ENCODE data around the gene CCDC34. TPM values are rescaled to one million over a fixed set of nuclear protein-coding genes. Genes with fewer than 3 reads are reported as not detected.

The CCDC34 gene
- total RNA-seq, 3 donors from 2014 or later (not counting 1 experiment from before 2014, with no cell fraction given): 0.99 to 3.0 (median 1.2) TPM

GRCh38 chr11:27350511-27350910, 12.5 kb downstream of the CCDC34 start:
- intact Hi-C loops (cut with micrococcal nuclease): no loop called here
- no peak for TF ChIP-seq CTCF (IDR thresholded peaks at IDR 0.05)
- Mint-ChIP-seq H3K4me3 (no peak overlapping the region), H3K27ac (no peak overlapping the region), H3K27me3 (ENCODE audit: low read depth in 2 of 2) (no peaks in the 10 kb centered on the region), H3K4me1 (no peaks in the 10 kb centered on the region), H3K36me3 (no peaks in the 10 kb centered on the region), H3K9me3 (no peaks in the 10 kb centered on the region)
- Histone ChIP-seq H3K4me1 (ENCODE audit: control insufficient read depth, insufficient read depth, low read length) (no peaks in the 10 kb centered on the region), H3K27ac (ENCODE audit: low read length) (no peak overlapping the region), H3K9me3 (ENCODE audit: control insufficient read depth, insufficient read depth, low read length) (no peaks in the 10 kb centered on the region), H3K36me3 (ENCODE audit: control insufficient read depth, insufficient read depth, low read length) (no peaks in the 10 kb centered on the region), H3K4me3 (ENCODE audit: low read length) (no peak overlapping the region), H3K27me3 (ENCODE audit: control insufficient read depth, insufficient read depth, low read length) (no peaks in the 10 kb centered on the region)
- ATAC-seq (no peak), DNase-seq (no peak)

GRCh38 chr11:27349919-27350318, 13.1 kb downstream of the CCDC34 start:
- Histone ChIP-seq H3K27me3 (ENCODE audit: control insufficient read depth, insufficient read depth, low read length) (no peaks in the 10 kb centered on the region), H3K36me3 (ENCODE audit: control insufficient read depth, insufficient read depth, low read length) (no peaks in the 10 kb centered on the region), H3K27ac (ENCODE audit: low read length) (no peak overlapping the region), H3K9me3 (ENCODE audit: control insufficient read depth, insufficient read depth, low read length) (no peaks in the 10 kb centered on the region), H3K4me3 (ENCODE audit: low read length) (no peak overlapping the region), H3K4me1 (ENCODE audit: control insufficient read depth, insufficient read depth, low read length) (no peaks in the 10 kb centered on the region)
- TF ChIP-seq CTCF (IDR thresholded peaks at IDR 0.05): no peak
- Mint-ChIP-seq H3K27me3 (ENCODE audit: low read depth in 2 of 2) (no peaks in the 10 kb centered on the region), H3K4me1 (no peaks in the 10 kb centered on the region), H3K36me3 (no peaks in the 10 kb centered on the region), H3K4me3 (no peak overlapping the region), H3K9me3 (no peaks in the 10 kb centered on the region), H3K27ac (no peak overlapping the region)
- no peak for DNase-seq
- intact Hi-C loops (cut with micrococcal nuclease): no loop called here
- ATAC-seq: no peak
- 97% methylated on average over 2 of the region's 2 CpGs for WGBS (ENCODE audit: insufficient coverage)

- Mint-ChIP-seq H3K4me3 (no peak overlapping the region), H3K9me3 (no peaks in the 10 kb centered on the region), H3K27ac (no peak overlapping the region), H3K27me3 (ENCODE audit: low read depth in 2 of 2) (no peaks in the 10 kb centered on the region), H3K36me3 (no peaks in the 10 kb centered on the region), H3K4me1 (no peaks in the 10 kb centered on the region)
- DNase-seq: no peak
- no peaks in the 10 kb centered on the region for H3K9me3 ChIP-seq (ENCODE audit: control insufficient read depth, insufficient read depth, low read length)
- H3K36me3 ChIP-seq (ENCODE audit: control insufficient read depth, insufficient read depth, low read length): no peaks in the 10 kb centered on the region
- no peak overlapping the region for H3K4me3 ChIP-seq (ENCODE audit: low read length)
- no peak for TF ChIP-seq CTCF (IDR thresholded peaks at IDR 0.05)
- no peak overlapping the region for H3K27ac ChIP-seq (ENCODE audit: low read length)
- no peaks in the 10 kb centered on the region for H3K27me3 ChIP-seq (ENCODE audit: control insufficient read depth, insufficient read depth, low read length)
- ATAC-seq: no peak
- H3K4me1 ChIP-seq (ENCODE audit: control insufficient read depth, insufficient read depth, low read length): no peaks in the 10 kb centered on the region
- intact Hi-C loops (cut with micrococcal nuclease): no loop called here
- WGBS (ENCODE audit: insufficient coverage): no CpG with 5 or more reads among the region's 3 CpGs
Observed at GRCh38 chr11:27348340-27348873, 14.6 kb downstream of the CCDC34 start.
